ENCODE measurements around the gene CDH11. TPM values are rescaled to one million over a fixed set of nuclear protein-coding genes. Genes with fewer than 3 reads are reported as not detected.

The CDH11 gene
- total and polyA plus RNA-seq, 2 donors (not counting 1 experiment from before 2014, with no cell fraction given): not detected

DNA sequence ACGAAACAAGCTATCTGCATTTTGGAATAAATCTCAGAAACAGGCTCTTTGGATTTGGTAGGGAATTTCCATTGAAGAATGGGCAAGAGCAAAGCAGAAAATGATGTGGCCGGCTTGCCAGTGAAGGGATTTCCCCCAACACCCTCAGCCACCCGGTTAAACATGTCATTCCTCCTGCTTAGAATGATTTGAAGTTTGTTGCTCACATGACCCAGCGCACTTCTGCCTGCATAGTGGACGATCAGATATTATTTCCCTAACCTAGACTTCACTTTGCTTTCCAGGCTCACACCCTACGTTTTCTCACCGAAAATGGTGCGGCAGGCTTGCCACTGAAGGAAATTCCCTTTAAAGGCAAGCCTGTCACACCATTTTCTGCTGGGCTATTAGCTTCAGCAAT is 170.7 kb downstream of the CDH11 start:
- POLR2A ChIA-PET: no interaction called here
- Mint-ChIP-seq H3K4me3 (no peak overlapping the region), H3K4me1 (no peaks in the 10 kb centered on the region), H3K27ac (no peak overlapping the region), H3K27me3 (no peaks in the 10 kb centered on the region), H3K9me3 (ENCODE audit: insufficient read depth) (peaks cover 4% of the 10 kb centered on the region)
- DNase-seq: no peak
- WGBS (ENCODE audit: insufficient coverage): 73% methylated on average over 3 of the region's 8 CpGs
- Histone ChIP-seq H3K9me3 (ENCODE audit: control extremely low read depth in 1 of 3, control insufficient read depth in 2 of 3, insufficient read depth in 1 of 3, low read length in 2 of 3) (peaks cover 0 to 9% (median 0%) of the 10 kb centered on the region in 3 donors), H3K36me3 (replicated peaks in 1 of 2; ENCODE audit: control extremely low read depth in 1 of 2, control insufficient read depth in 1 of 2, extremely low read depth in 1 of 2, insufficient read depth in 2 of 2, low read length in 1 of 2) (no peaks in the 10 kb centered on the region), H2AFZ (ENCODE audit: insufficient read depth, low read depth, low read length, poor library complexity, severe bottlenecking) (no peak overlapping the region), H3K4me3 (ENCODE audit: control extremely low read depth in 1 of 5, extremely low read depth in 1 of 5, insufficient read depth in 1 of 5, low read depth in 2 of 5, low read length in 4 of 5) (no peak overlapping the region), H3K79me2 (ENCODE audit: control insufficient read depth, insufficient read depth, low read length) (no peaks in the 10 kb centered on the region), H3K4me1 (ENCODE audit: control insufficient read depth in 2 of 2, insufficient read depth in 2 of 2, low read length in 2 of 2) (no peaks in the 10 kb centered on the region), H3K9ac (ENCODE audit: low read length) (no peak overlapping the region), H3K27me3 (replicated peaks in 1 of 4; ENCODE audit: control extremely low read depth in 1 of 4, control insufficient read depth in 3 of 4, insufficient read depth in 4 of 4, low read length in 3 of 4) (no peaks in the 10 kb centered on the region), H4K20me1 (ENCODE audit: control insufficient read depth, insufficient read depth, low read length, poor library complexity, severe bottlenecking) (no peaks in the 10 kb centered on the region), H3K4me2 (replicated peaks; ENCODE audit: low read depth, low read length, poor library complexity, severe bottlenecking) (no peak overlapping the region), H3K27ac (ENCODE audit: low read length in 2 of 2) (no peak overlapping the region)
- TF ChIP-seq, protein P1, sequence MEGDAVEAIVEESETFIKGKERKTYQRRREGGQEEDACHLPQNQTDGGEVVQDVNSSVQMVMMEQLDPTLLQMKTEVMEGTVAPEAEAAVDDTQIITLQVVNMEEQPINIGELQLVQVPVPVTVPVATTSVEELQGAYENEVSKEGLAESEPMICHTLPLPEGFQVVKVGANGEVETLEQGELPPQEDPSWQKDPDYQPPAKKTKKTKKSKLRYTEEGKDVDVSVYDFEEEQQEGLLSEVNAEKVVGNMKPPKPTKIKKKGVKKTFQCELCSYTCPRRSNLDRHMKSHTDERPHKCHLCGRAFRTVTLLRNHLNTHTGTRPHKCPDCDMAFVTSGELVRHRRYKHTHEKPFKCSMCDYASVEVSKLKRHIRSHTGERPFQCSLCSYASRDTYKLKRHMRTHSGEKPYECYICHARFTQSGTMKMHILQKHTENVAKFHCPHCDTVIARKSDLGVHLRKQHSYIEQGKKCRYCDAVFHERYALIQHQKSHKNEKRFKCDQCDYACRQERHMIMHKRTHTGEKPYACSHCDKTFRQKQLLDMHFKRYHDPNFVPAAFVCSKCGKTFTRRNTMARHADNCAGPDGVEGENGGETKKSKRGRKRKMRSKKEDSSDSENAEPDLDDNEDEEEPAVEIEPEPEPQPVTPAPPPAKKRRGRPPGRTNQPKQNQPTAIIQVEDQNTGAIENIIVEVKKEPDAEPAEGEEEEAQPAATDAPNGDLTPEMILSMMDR (IDR thresholded peaks at IDR 0.05): no peak
- no peak for TF ChIP-seq EZH2 (IDR thresholded peaks at IDR 0.05; ENCODE audit: borderline replicate concordance, insufficient read depth, low read depth, low read length, poor library complexity, severe bottlenecking)
- ATAC-seq (ENCODE audit: low read depth): no peak
- CTCF ChIA-PET: no interaction called here
- intact Hi-C loops (cut with micrococcal nuclease): no loop called here

DNA sequence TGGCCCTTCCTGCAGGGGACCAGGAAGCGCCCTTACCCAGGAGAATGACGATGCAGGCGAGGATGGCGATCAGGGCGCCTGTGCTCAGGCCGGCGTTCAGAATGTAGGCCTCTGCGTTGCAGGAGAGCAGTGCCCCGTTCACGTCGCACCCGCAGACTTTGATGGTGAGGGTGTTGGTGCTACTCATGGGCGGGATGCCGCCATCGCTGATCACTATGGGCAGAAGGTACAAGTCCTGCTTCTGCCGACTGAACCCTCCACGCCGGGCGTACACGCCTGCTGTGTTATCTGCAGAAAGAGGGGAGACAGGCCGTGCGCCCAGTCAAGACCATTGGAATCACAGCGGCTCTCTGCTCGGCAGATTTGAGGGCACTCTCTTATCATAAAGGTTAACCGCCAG is 171.1 kb downstream of the CDH11 start:
- ATAC-seq (ENCODE audit: low read depth): no peak
- H3K4me3 Mint-ChIP-seq: no peak overlapping the region
- POLR2A ChIA-PET: no interaction called here

More for the DNA sequence above, 171.1 kb downstream of the CDH11 start:
- intact Hi-C loops (cut with micrococcal nuclease): no loop called here
- Histone ChIP-seq H2AFZ (ENCODE audit: insufficient read depth, low read depth, low read length, poor library complexity, severe bottlenecking) (no peak overlapping the region), H3K4me2 (replicated peaks; ENCODE audit: low read depth, low read length, poor library complexity, severe bottlenecking) (no peak overlapping the region), H3K27ac (ENCODE audit: low read length in 2 of 2) (no peak overlapping the region), H3K79me2 (ENCODE audit: control insufficient read depth, insufficient read depth, low read length) (no peaks in the 10 kb centered on the region), H3K4me1 (ENCODE audit: control insufficient read depth in 2 of 2, insufficient read depth in 2 of 2, low read length in 2 of 2) (no peaks in the 10 kb centered on the region), H3K27me3 (replicated peaks in 1 of 4; ENCODE audit: control extremely low read depth in 1 of 4, control insufficient read depth in 3 of 4, insufficient read depth in 4 of 4, low read length in 3 of 4) (no peaks in the 10 kb centered on the region), H3K36me3 (replicated peaks in 1 of 2; ENCODE audit: control extremely low read depth in 1 of 2, control insufficient read depth in 1 of 2, extremely low read depth in 1 of 2, insufficient read depth in 2 of 2, low read length in 1 of 2) (no peaks in the 10 kb centered on the region), H3K9ac (ENCODE audit: low read length) (no peak overlapping the region), H4K20me1 (ENCODE audit: control insufficient read depth, insufficient read depth, low read length, poor library complexity, severe bottlenecking) (no peaks in the 10 kb centered on the region), H3K4me3 (ENCODE audit: control extremely low read depth in 1 of 5, extremely low read depth in 1 of 5, insufficient read depth in 1 of 5, low read depth in 2 of 5, low read length in 4 of 5) (no peak overlapping the region), H3K9me3 (ENCODE audit: control extremely low read depth in 1 of 3, control insufficient read depth in 2 of 3, insufficient read depth in 1 of 3, low read length in 2 of 3) (peaks cover 0 to 9% (median 0%) of the 10 kb centered on the region in 3 donors)
- TF ChIP-seq, protein P1 (IDR thresholded peaks at IDR 0.05): no peak
- no peak for TF ChIP-seq EZH2 (IDR thresholded peaks at IDR 0.05; ENCODE audit: borderline replicate concordance, insufficient read depth, low read depth, low read length, poor library complexity, severe bottlenecking)
- Mint-ChIP-seq H3K9me3 (ENCODE audit: insufficient read depth) (peaks cover 6% of the 10 kb centered on the region), H3K27me3 (no peaks in the 10 kb centered on the region), H3K4me1 (no peaks in the 10 kb centered on the region), H3K27ac (no peak overlapping the region)
- CTCF ChIA-PET: no interaction called here
- no peak for DNase-seq
- 99% methylated on average over 25 of the region's 25 CpGs for WGBS (ENCODE audit: insufficient coverage)

Measured in B cell (primary cell).